HCT116 (cell line): ENCODE measurements around the gene MORF4L1. TPM values are rescaled to one million over a fixed set of nuclear protein-coding genes. Genes with fewer than 3 reads are reported as not detected.

Experiments
- ATAC-seq: fragments of 200-7000 bp; cut with Tn5 transposase; 2 replicates; pipeline ENCODE4 v1.9.1; 2020; ENCODE audit warnings: mild to moderate bottlenecking, moderate library complexity
- BruUV-seq: library from RNA; stranded (reverse); fragments of 400-500 nt; replicated peaks from 2 replicates; lab custom pipeline; 2021; lab: Mats Ljungman, UMichigan
- CTCF ChIA-PET: fragments of 300-600 bp; sonication (Branson Sonifier 250); formaldehyde crosslinking; loops from one replicate; lab custom pipeline; 2021; ENCODE audit warnings: antibody characterized with exemption; lab: Charles Lee
- POLR2A ChIA-PET: fragments of 300-600, 350-600 bp; sonication (Branson Sonifier 250); formaldehyde crosslinking; loops from one replicate; lab custom pipeline; 2021; ENCODE audit warnings: antibody characterized with exemption; lab: Charles Lee
- RAD21 ChIA-PET, 2 experiments: fragments of 300-600 bp; sonication (Branson Sonifier 250); formaldehyde crosslinking; loops; one replicate each; lab custom pipeline; 2023; ENCODE audit warnings: low total read pairs in 2 of 2; ENCODE audit not compliant: uncharacterized antibody in 2 of 2, unreplicated experiment in 2 of 2, low non-redundant PET in 1 of 2; lab: Charles Lee
- DNase-seq: peaks from one replicate; pipeline ENCODE4 v3.0.0-alpha.2; 2010; ENCODE audit warnings: low read depth, low spot score
- H2AFZ ChIP-seq: fragments of 200-600 bp; shearing (Covaris generic), sonication (generic); 2 replicates; pipeline ENCODE4 v1.6.1; 2017; ENCODE audit warnings: low read depth, mixed run types, mixed read lengths, antibody characterized with exemption, low read length; ENCODE audit not compliant: poor library complexity, severe bottlenecking
- H3K27ac ChIP-seq: 2 replicates; pipeline ENCODE4 v1.5.1; 2012; ENCODE audit warnings: low read depth, low read length
- H3K27me3 ChIP-seq: fragments of 200-600 bp; sonication (generic); 2 replicates; pipeline ENCODE4 v1.6.1; 2016; ENCODE audit warnings: mixed run types, low read length, mixed read lengths; ENCODE audit not compliant: insufficient read depth
- H3K36me3 ChIP-seq, 2 experiments: fragments of 200-500 bp in 1 of 2; fragments of 200-600 bp in 1 of 2; sonication (Bioruptor generic) in 1 of 2; sonication (generic) in 1 of 2; 2 replicates each; pipeline versions ENCODE4 v1.5.1 to v1.6.1; 2014 to 2016; ENCODE audit warnings: low read length in 2 of 2, inconsistent platforms in 1 of 2, mixed read lengths in 1 of 2, mixed run types in 1 of 2; ENCODE audit not compliant: insufficient read depth in 2 of 2, control insufficient read depth in 1 of 2
- H3K4me1 ChIP-seq, 2 experiments: fragments of 200-600 bp in 1 of 2; sonication (generic) in 1 of 2; 2 replicates each; pipeline versions ENCODE4 v1.5.1 to v1.6.1; 2012 to 2017; ENCODE audit warnings: low read length in 2 of 2, inconsistent platforms in 1 of 2, mild to moderate bottlenecking in 1 of 2, mixed read lengths in 1 of 2, mixed run types in 1 of 2, moderate library complexity in 1 of 2; ENCODE audit not compliant: insufficient read depth in 2 of 2, control insufficient read depth in 1 of 2
- H3K4me2 ChIP-seq: fragments of 200-600 bp; sonication (generic); 2 replicates; pipeline ENCODE4 v1.6.1; 2017; ENCODE audit warnings: mixed run types, low read length, mixed read lengths
- H3K4me3 ChIP-seq, 2 experiments: fragments of 200-600 bp in 1 of 2; sonication (generic) in 1 of 2; replicated peaks in 1 of 2; 2 replicates each; pipeline ENCODE4 v1.5.1; 2011 to 2016; ENCODE audit warnings: low read length in 2 of 2, control low read depth in 1 of 2, low read depth in 1 of 2, mild to moderate bottlenecking in 1 of 2, mixed read lengths in 1 of 2, mixed run types in 1 of 2
- H3K79me2 ChIP-seq: fragments of 200-600 bp; sonication (generic); 2 replicates; pipeline ENCODE4 v1.6.1; 2017; ENCODE audit warnings: mild to moderate bottlenecking, mixed run types, low read length, moderate library complexity, mixed read lengths; ENCODE audit not compliant: insufficient read depth
- H3K9ac ChIP-seq: fragments of 200-600 bp; sonication (generic); 2 replicates; pipeline ENCODE4 v1.6.1; 2016; ENCODE audit warnings: low read length, mixed read lengths
- H3K9me2 ChIP-seq: fragments of 200-600 bp; sonication (generic), shearing (Covaris generic); 2 replicates; pipeline ENCODE4 v1.6.1; 2017; ENCODE audit warnings: mixed run types, mild to moderate bottlenecking, moderate library complexity; ENCODE audit not compliant: insufficient read depth
- H3K9me3 ChIP-seq, 2 experiments: fragments of 200-500 bp in 1 of 2; fragments of 200-600 bp in 1 of 2; sonication (Bioruptor generic) in 1 of 2; sonication (generic) in 1 of 2; 2 replicates each; pipeline ENCODE4 v1.6.1; 2014 to 2017; ENCODE audit warnings: low read length in 2 of 2, mixed read lengths in 2 of 2, inconsistent platforms in 1 of 2, low read depth in 1 of 2, mild to moderate bottlenecking in 1 of 2, mixed run types in 1 of 2, moderate library complexity in 1 of 2; ENCODE audit not compliant: control insufficient read depth in 1 of 2, insufficient read depth in 1 of 2
- H4K20me1 ChIP-seq: fragments of 200-600 bp; sonication (generic), shearing (Covaris generic); 2 replicates; pipeline ENCODE4 v1.6.1; 2017; ENCODE audit warnings: mixed run types, mild to moderate bottlenecking, moderate library complexity; ENCODE audit not compliant: insufficient read depth
- CEBPB ChIP-seq: IDR thresholded peaks from 2 replicates; pipeline ENCODE4 v1.6.1; 2012; ENCODE audit warnings: low read depth
- ELF1 ChIP-seq: IDR thresholded peaks from 2 replicates; pipeline ENCODE4 v1.6.1; 2012; ENCODE audit warnings: low read depth, borderline replicate concordance
- EZH2 ChIP-seq: fragments of 200-600 bp; sonication (generic); IDR thresholded peaks from 2 replicates; pipeline ENCODE4 v1.6.1; 2017; ENCODE audit warnings: antibody characterized with exemption, mixed run types
- EZH2phosphoT487 ChIP-seq: fragments of 200-600 bp; IDR thresholded peaks from 2 replicates; pipeline ENCODE4 v1.6.1; 2018; ENCODE audit warnings: antibody characterized with exemption, borderline replicate concordance
- FOSL1 ChIP-seq: IDR thresholded peaks from 2 replicates; pipeline ENCODE4 v1.6.1; 2012; ENCODE audit warnings: low read depth
- JUND ChIP-seq: IDR thresholded peaks from 2 replicates; pipeline ENCODE4 v1.6.1; 2012
- POLR2AphosphoS5 ChIP-seq: IDR thresholded peaks from 2 replicates; pipeline ENCODE4 v1.6.1; 2011; ENCODE audit warnings: mild to moderate bottlenecking, low read depth, low read length, moderate library complexity
- SP1 ChIP-seq: IDR thresholded peaks from 2 replicates; pipeline ENCODE4 v1.6.1; 2012; ENCODE audit warnings: low read depth
- SRF ChIP-seq: IDR thresholded peaks from 2 replicates; pipeline ENCODE4 v1.6.1; 2012; ENCODE audit warnings: low read depth
- TCF7L2 ChIP-seq: IDR thresholded peaks from 2 replicates; pipeline ENCODE4 v1.7.0; 2011; ENCODE audit warnings: borderline replicate concordance, inconsistent platforms; ENCODE audit not compliant: insufficient read depth, insufficient read length; ENCODE audit errors: extremely low read depth
- ZFX ChIP-seq: fragments of 450-650 bp; IDR thresholded peaks from 2 replicates; pipeline ENCODE4 v1.6.1; 2017
- ZNF274 ChIP-seq: fragments of 200-500 bp; sonication (Bioruptor generic); IDR thresholded peaks from 2 replicates; pipeline ENCODE4 v1.6.1; 2014; ENCODE audit warnings: mild to moderate bottlenecking, low read depth, low read length, inconsistent platforms
- intact Hi-C: fragments of 100-400 bp; cut with micrococcal nuclease; formaldehyde crosslinking; loops from 2 replicates; pipeline ENCODE4 v1.10.0; 2022
- total RNA-seq: library from RNA; stranded (reverse); gene quantifications from one replicate; pipeline ENCODE4 v1.2.1, GENCODE V29; 2021; ENCODE audit not compliant: unreplicated experiment

The MORF4L1 gene
- total RNA-seq, 1 experiment from 2014 or later: 273 TPM

- no peaks in the 10 kb centered on the region for H3K79me2 ChIP-seq
- H3K27me3 ChIP-seq: no peaks in the 10 kb centered on the region
- no peak overlapping the region for H3K4me3 ChIP-seq
- no peak overlapping the region for H3K27ac ChIP-seq
- ChIA-PET RAD21 (no interaction called here), POLR2A (no interaction called here), CTCF (no interaction called here)
- BruUV-seq: no TSS peak
- H2AFZ ChIP-seq: no peak overlapping the region
- H3K9me2 ChIP-seq: no peaks in the 10 kb centered on the region
- no peak for ATAC-seq
- no peaks in the 10 kb centered on the region for H3K9me3 ChIP-seq
- TF ChIP-seq ZFX: no peak
- TF ChIP-seq SP1: no peak
- TF ChIP-seq FOSL1: no peak
- H3K36me3 ChIP-seq: peaks cover 5 to 26% of the 10 kb centered on the region in 2 experiments
- H4K20me1 ChIP-seq: no peaks in the 10 kb centered on the region
- no peaks in the 10 kb centered on the region for H3K4me1 ChIP-seq
- no peak for DNase-seq
- no peak overlapping the region for H3K4me2 ChIP-seq
- no peak overlapping the region for H3K9ac ChIP-seq
- intact Hi-C loops: no loop called here
Observed at GRCh38 chr15:78921940-78922339, 49.2 kb downstream of the MORF4L1 start.

- intact Hi-C loops: no loop called here
- H3K4me1 ChIP-seq: no peaks in the 10 kb centered on the region
- RAD21 ChIA-PET: no interaction called here
- no TSS peak for BruUV-seq
- H3K4me3 ChIP-seq: no peak overlapping the region
- CTCF ChIA-PET: no interaction called here
- no peaks in the 10 kb centered on the region for H3K27me3 ChIP-seq
- no peaks in the 10 kb centered on the region for H3K9me3 ChIP-seq
- H3K27ac ChIP-seq: no peak overlapping the region
- peaks cover 5 to 26% of the 10 kb centered on the region in 2 experiments for H3K36me3 ChIP-seq
- H3K4me2 ChIP-seq: no peak overlapping the region
- H3K9ac ChIP-seq: no peak overlapping the region
- TF ChIP-seq ZNF274 (no peak), TCF7L2 (no peak), POLR2AphosphoS5 (no peak), FOSL1 (no peak), EZH2phosphoT487 (no peak), CEBPB (no peak), ZFX (no peak), SRF (no peak), JUND (no peak), EZH2 (no peak), ELF1 (no peak)
- no peaks in the 10 kb centered on the region for H3K79me2 ChIP-seq
- H4K20me1 ChIP-seq: no peaks in the 10 kb centered on the region
- DNase-seq (no peak), ATAC-seq (no peak)
- POLR2A ChIA-PET: no interaction called here
- H2AFZ ChIP-seq: no peak overlapping the region
- no peaks in the 10 kb centered on the region for H3K9me2 ChIP-seq
Observed at GRCh38 chr15:78922527-78922926, 49.8 kb downstream of the MORF4L1 start.
